SK-N-SH (cell line): ENCODE data around the gene STON2.

Experiments used
- CTCF ChIP-seq: fragments of 200-600 bp; sonication (generic); IDR thresholded peaks from 2 replicates; pipeline ENCODE4 v1.6.1; 2017; ENCODE audit warnings: antibody characterized with exemption, mild to moderate bottlenecking, moderate library complexity
- MAX ChIP-seq: IDR thresholded peaks from 2 replicates; pipeline ENCODE4 v1.4.0; 2012; ENCODE audit warnings: low read depth
- REST ChIP-seq: IDR thresholded peaks from 2 replicates; pipeline ENCODE4 v1.6.1; 2012; ENCODE audit warnings: mild to moderate bottlenecking, low read depth, low read length, moderate library complexity
- SMC3 ChIP-seq: IDR thresholded peaks from 2 replicates; pipeline ENCODE4 v1.6.1; 2012; ENCODE audit warnings: low read depth, low read length, improper control_type of control experiment
- USF1 ChIP-seq: IDR thresholded peaks from 2 replicates; pipeline ENCODE4 v1.4.0; 2012; ENCODE audit warnings: low read depth, borderline replicate concordance

- no peak for TF ChIP-seq CTCF
- no peak for TF ChIP-seq USF1
- TF ChIP-seq SMC3, result no peak
- no peak for TF ChIP-seq REST
- no peak for TF ChIP-seq MAX
Measured at GRCh38 chr14:81412779-81413178, 12.7 kb upstream of the STON2 start.
